ENCODE data around the gene ABCG5. TPM values are rescaled to one million over a fixed set of nuclear protein-coding genes. Genes with fewer than 3 reads are reported as not detected.

Gene ABCG5
- total and polyA plus RNA-seq, 2 of the 4 experiments (the other 2 are of a cell fraction) = not detected

- Histone ChIP-seq H3K4me1 (ENCODE audit: control insufficient read depth, insufficient read depth, low read length) (no peaks in the 10 kb centered on the region; the same call in 1 of the 2 replicates), H3K18ac (ENCODE audit: low read depth, low read length) (no peak overlapping the region), H3K27ac (ENCODE audit: insufficient read depth, low read length) (no peak overlapping the region), H2AK5ac (ENCODE audit: low read depth, low read length) (no peak overlapping the region), H3K4me2 (ENCODE audit: low read depth, low read length) (no peak overlapping the region), H4K20me1 (ENCODE audit: insufficient read depth, low read length) (no peaks in the 10 kb centered on the region), H3K9me3 (ENCODE audit: control insufficient read depth, insufficient read depth, low read length) (no peaks in the 10 kb centered on the region), H3K9ac (ENCODE audit: low read depth, low read length) (no peak overlapping the region), H3K9me1 (ENCODE audit: insufficient read depth, low read length) (no peaks in the 10 kb centered on the region), H2AFZ (replicated peaks; ENCODE audit: low read length, poor library complexity) (no peak overlapping the region), H3K56ac (ENCODE audit: extremely low read depth, insufficient read depth, low read length) (no peak overlapping the region), H3K4me3 (ENCODE audit: insufficient read depth, low read depth, low read length) (no peak overlapping the region), H3K36me3 (ENCODE audit: control insufficient read depth, insufficient read depth, low read length) (no peaks in the 10 kb centered on the region), H3K23ac (ENCODE audit: low read depth, low read length) (no peak overlapping the region), H4K91ac (ENCODE audit: insufficient read depth, low read depth, low read length) (no peak overlapping the region), H2BK5ac (ENCODE audit: low read depth, low read length, poor library complexity, severe bottlenecking) (no peak overlapping the region), H2BK120ac (ENCODE audit: low read depth, low read length) (no peak overlapping the region), H2BK20ac (ENCODE audit: low read depth, low read length) (no peak overlapping the region), H2BK15ac (ENCODE audit: low read depth, low read length) (no peak overlapping the region), H3K79me1 (ENCODE audit: low read depth in 1 of 2, low read length in 2 of 2) (no peaks in the 10 kb centered on the region), H3K4ac (ENCODE audit: low read depth, low read length) (no peak overlapping the region), H3K14ac (replicated peaks; ENCODE audit: low read depth, low read length) (no peak overlapping the region), H4K5ac (ENCODE audit: low read depth, low read length) (no peak overlapping the region), H3K27me3 (ENCODE audit: control insufficient read depth, insufficient read depth, low read length) (peaks cover 52% of the 10 kb centered on the region), H4K8ac (ENCODE audit: low read depth in 2 of 2, low read length in 2 of 2) (no peak overlapping the region), H2AK9ac (replicated peaks; ENCODE audit: low read depth, low read length, poor library complexity) (no peak overlapping the region)
- CTCF ChIA-PET = interaction anchor here (0.6 kb wide), 1 partner anchor 10 kb away, joined by 3 read pairs; no protein-coding TSS in a partner anchor
- no CpG with 5 or more reads among the region's 4 CpGs for WGBS, 2 experiments (ENCODE audit: extremely low coverage in 2 of 2, insufficient read length in 1 of 2)
- no peak for ATAC-seq (ENCODE audit: low read depth)
- intact Hi-C loops (cut with micrococcal nuclease) (no loop called here), in situ Hi-C loops (cut with MboI; ENCODE audit: low sequenced_read_pairs) (no loop called here), dilution Hi-C loops (cut with HindIII; ENCODE audit: low sequenced_read_pairs, unreplicated experiment) (no loop called here)
- POLR2A ChIA-PET (ENCODE audit: unreplicated experiment) = no interaction called here
- TF ChIP-seq CTCF (conservative IDR thresholded peaks at IDR 0.05; ENCODE audit: low read depth, low read length) (no peak), CEBPB (IDR thresholded peaks at IDR 0.05; ENCODE audit: low read depth, low read length) (no peak), BHLHE40 (IDR thresholded peaks at IDR 0.05; ENCODE audit: low read depth, low read length) (no peak), RFX5 (IDR thresholded peaks at IDR 0.05; ENCODE audit: low read depth, low read length) (no peak), MAFK (IDR thresholded peaks at IDR 0.05; ENCODE audit: low read depth, low read length) (no peak), ELK1 (IDR thresholded peaks at IDR 0.05; ENCODE audit: borderline replicate concordance, low read depth, low read length) (no peak), POLR2A (IDR thresholded peaks at IDR 0.05; ENCODE audit: low read depth, low read length) (no peak), MAZ (IDR thresholded peaks at IDR 0.05; ENCODE audit: borderline replicate concordance, low read depth, low read length) (no peak), MXI1 (IDR thresholded peaks at IDR 0.05; ENCODE audit: borderline replicate concordance, low read depth, low read length) (no peak), RCOR1 (IDR thresholded peaks at IDR 0.05; ENCODE audit: insufficient replicate concordance, low read length) (no peak)
- no peak for DNase-seq
- BruUV-seq (replicated peaks) = no TSS peak
Observed at GRCh38 chr2:43837033-43837432, 1.6 kb downstream of the ABCG5 start.

Measured in IMR-90 (cell line).